ENCODE measurements around the gene SOWAHB. TPM values are rescaled to one million over a fixed set of nuclear protein-coding genes. Genes with fewer than 3 reads are reported as not detected.
"Not testable (repeated sequence)": the region's sequence is repeated elsewhere in the genome, so short reads cannot be mapped to it uniquely, and the experiment has no call there.

The SOWAHB gene
- total RNA-seq, 1 experiment from 2014 or later, result 6.2 TPM

GRCh38 chr4:76882630-76883029 lies 15.3 kb downstream of the SOWAHB start:
- Histone ChIP-seq H2AFZ (no peak overlapping the region), H3K9me2 (ENCODE audit: insufficient read depth) (no peaks in the 10 kb centered on the region), H3K27me3 (ENCODE audit: insufficient read depth, low read depth) (no peaks in the 10 kb centered on the region), H4K20me1 (ENCODE audit: insufficient read depth) (no peaks in the 10 kb centered on the region), H3K79me2 (ENCODE audit: low read depth) (no peaks in the 10 kb centered on the region), H3K4me3 (no peak overlapping the region), H3K9me3 (ENCODE audit: insufficient read depth, low read depth) (no peaks in the 10 kb centered on the region), H3K4me1 (replicated peaks; ENCODE audit: insufficient read depth) (peaks cover 24% of the 10 kb centered on the region), H3K36me3 (ENCODE audit: low read depth) (no peaks in the 10 kb centered on the region), H3K27ac (no peak overlapping the region), H3K4me2 (no peak overlapping the region), H3F3A (ENCODE audit: insufficient read depth, low read depth) (no peaks in the 10 kb centered on the region)
- intact Hi-C loops (cut with micrococcal nuclease; ENCODE audit: unreplicated experiment), result no loop called here
- ChIA-PET POLR2A (ENCODE audit: unreplicated experiment) (no interaction called here), CTCF (no interaction called here)
- no TSS peak for BruUV-seq (replicated peaks)
- TF ChIP-seq CTCF (conservative IDR thresholded peaks at IDR 0.05) (no peak), EZH2 (IDR thresholded peaks at IDR 0.05; ENCODE audit: low read depth) (no peak)
- DNase-seq, result no peak

DNA sequence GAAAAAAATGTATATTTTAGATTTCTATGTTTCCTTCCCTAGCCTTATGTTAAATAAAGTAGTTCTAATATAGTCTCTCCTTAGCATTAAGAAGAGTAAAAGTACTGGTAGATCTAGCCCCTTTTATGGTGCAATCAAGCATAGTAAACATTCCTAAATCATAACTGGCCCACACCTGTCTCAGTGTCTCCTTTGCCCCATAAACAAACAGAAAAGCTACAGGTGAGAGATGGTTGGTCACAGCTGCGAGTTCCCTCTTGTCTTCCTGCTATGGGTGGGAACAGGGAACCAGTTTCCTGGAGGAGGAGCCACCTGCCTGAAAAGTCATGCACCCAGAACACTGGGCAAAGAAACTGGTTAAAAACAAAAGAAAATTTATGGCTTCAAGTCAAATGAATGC lies 16.6 kb downstream of the SOWAHB start:
- Histone ChIP-seq H2AFZ (no peak overlapping the region), H3K9me2 (ENCODE audit: insufficient read depth) (no peaks in the 10 kb centered on the region), H3K4me3 (no peak overlapping the region; the same call in 1 of the 2 replicates), H3K36me3 (ENCODE audit: low read depth) (no peaks in the 10 kb centered on the region), H3K4me2 (peak overlapping the region; percentile 51; the same call in 1 of the 2 replicates), H3K9me3 (ENCODE audit: insufficient read depth, low read depth) (no peaks in the 10 kb centered on the region), H3K79me2 (ENCODE audit: low read depth) (no peaks in the 10 kb centered on the region), H3K4me1 (replicated peaks; ENCODE audit: insufficient read depth) (peaks cover 24% of the 10 kb centered on the region), H3F3A (ENCODE audit: insufficient read depth, low read depth) (no peaks in the 10 kb centered on the region), H3K27me3 (ENCODE audit: insufficient read depth, low read depth) (no peaks in the 10 kb centered on the region), H4K20me1 (ENCODE audit: insufficient read depth) (no peaks in the 10 kb centered on the region), H3K27ac (peak overlapping the region; percentile 34; the same call in 1 of the 2 replicates)
- TF ChIP-seq EZH2 (IDR thresholded peaks at IDR 0.05; ENCODE audit: low read depth) (no peak), CTCF (conservative IDR thresholded peaks at IDR 0.05) (no peak)
- intact Hi-C loops (cut with micrococcal nuclease; ENCODE audit: unreplicated experiment), result no loop called here
- CTCF ChIA-PET, result no interaction called here
- no TSS peak for BruUV-seq (replicated peaks)
- POLR2A ChIA-PET (ENCODE audit: unreplicated experiment), result interaction anchor here (0.7 kb wide), 1 partner anchor 99 kb away, joined by 3 read pairs; no protein-coding TSS in a partner anchor
- peak; percentile 34 to 84 for DNase-seq

GRCh38 chr4:76879731-76880364 lies 18.1 kb downstream of the SOWAHB start:
- BruUV-seq (replicated peaks), result no TSS peak
- Histone ChIP-seq H4K20me1 (ENCODE audit: insufficient read depth) (no peaks in the 10 kb centered on the region), H3F3A (ENCODE audit: insufficient read depth, low read depth) (no peaks in the 10 kb centered on the region), H3K9me2 (ENCODE audit: insufficient read depth) (no peaks in the 10 kb centered on the region), H3K4me2 (no peak overlapping the region), H3K36me3 (ENCODE audit: low read depth) (no peaks in the 10 kb centered on the region), H3K79me2 (ENCODE audit: low read depth) (no peaks in the 10 kb centered on the region), H3K27ac (no peak overlapping the region), H3K4me1 (replicated peaks; ENCODE audit: insufficient read depth) (peaks cover 24% of the 10 kb centered on the region), H3K27me3 (ENCODE audit: insufficient read depth, low read depth) (no peaks in the 10 kb centered on the region), H2AFZ (no peak overlapping the region), H3K9me3 (ENCODE audit: insufficient read depth, low read depth) (no peaks in the 10 kb centered on the region), H3K4me3 (no peak overlapping the region)
- no peak for DNase-seq
- intact Hi-C loops (cut with micrococcal nuclease; ENCODE audit: unreplicated experiment), result no loop called here
- CTCF ChIA-PET, result interaction anchor here (0.6 kb wide), 1 partner anchor 375 kb away, joined by 3 read pairs; no protein-coding TSS in a partner anchor
- POLR2A ChIA-PET (ENCODE audit: unreplicated experiment), result no interaction called here
- TF ChIP-seq CTCF (conservative IDR thresholded peaks at IDR 0.05) (no peak), EZH2 (IDR thresholded peaks at IDR 0.05; ENCODE audit: low read depth) (no peak)

DNA sequence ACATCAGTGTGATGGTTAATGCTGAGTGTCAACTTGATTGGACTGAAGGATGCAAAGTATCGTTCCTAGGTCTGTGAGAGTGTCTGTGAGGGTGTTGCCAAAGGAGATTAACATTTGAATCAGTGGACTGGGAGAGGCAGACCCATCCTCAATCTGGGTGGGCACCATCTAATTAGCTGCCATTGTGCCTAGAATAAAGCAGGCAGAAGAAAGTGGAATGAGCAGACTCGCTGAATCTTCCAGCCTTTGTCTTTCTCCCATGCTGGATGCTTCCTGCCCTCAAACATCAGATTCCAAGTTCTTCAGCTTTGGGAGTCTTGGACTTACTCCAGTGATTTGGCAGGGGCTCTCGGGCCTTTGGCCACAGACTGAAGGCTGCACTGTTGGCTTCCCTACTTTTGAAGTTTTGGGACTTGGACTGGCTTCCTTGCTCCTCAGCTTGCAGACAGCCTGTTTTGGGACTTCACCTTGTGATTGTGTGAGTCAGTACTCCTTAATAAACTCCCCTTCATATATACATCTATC lies 19.2 kb downstream of the SOWAHB start:
- DNase-seq; H3K79me2 ChIP-seq (ENCODE audit: low read depth); H3K9me3 ChIP-seq (ENCODE audit: insufficient read depth, low read depth); H3K4me2 ChIP-seq; H4K20me1 ChIP-seq (ENCODE audit: insufficient read depth); H2AFZ ChIP-seq; H3F3A ChIP-seq (ENCODE audit: insufficient read depth, low read depth); H3K36me3 ChIP-seq (ENCODE audit: low read depth); H3K27me3 ChIP-seq (ENCODE audit: insufficient read depth, low read depth); H3K4me3 ChIP-seq; BruUV-seq (replicated peaks); H3K27ac ChIP-seq; H3K9me2 ChIP-seq (ENCODE audit: insufficient read depth); intact Hi-C loops (cut with micrococcal nuclease; ENCODE audit: unreplicated experiment); CTCF ChIA-PET: not testable (repeated sequence)
- H3K4me1 ChIP-seq (replicated peaks; ENCODE audit: insufficient read depth), result peaks cover 24% of the 10 kb centered on the region
- POLR2A ChIA-PET (ENCODE audit: unreplicated experiment), result interaction anchor here (0.6 kb wide), 1 partner anchor 192 kb away, joined by 4 read pairs; no protein-coding TSS in a partner anchor
